Left ventricle myocardium inferior (tissue), 1 donor: ENCODE results near the gene AP1B1. TPM values are rescaled to one million over a fixed set of nuclear protein-coding genes. Genes with fewer than 3 reads are reported as not detected.

Experiments used
- DNase-seq: peaks from one replicate; pipeline ENCODE4 v3.0.0-alpha.2; 2020
- H3K27ac ChIP-seq: fragments of 200-600 bp; replicated peaks from 2 replicates; pipeline ENCODE4 v1.8.0; 2021
- H3K27me3 ChIP-seq: fragments of 200-600 bp; 2 replicates; pipeline ENCODE4 v1.8.0; 2021; ENCODE audit warnings: low read depth
- H3K36me3 ChIP-seq: fragments of 200-600 bp; 2 replicates; pipeline ENCODE4 v1.8.0; 2021
- H3K4me1 ChIP-seq: fragments of 200-600 bp; 2 replicates; pipeline ENCODE4 v1.8.0; 2021
- H3K4me3 ChIP-seq: fragments of 200-600 bp; 2 replicates; pipeline ENCODE4 v1.8.0; 2021; ENCODE audit warnings: mild to moderate bottlenecking, moderate library complexity
- H3K9me3 ChIP-seq: fragments of 200-600 bp; replicated peaks from 2 replicates; pipeline ENCODE4 v1.8.0; 2021
- CTCF ChIP-seq: fragments of 200-600 bp; IDR thresholded peaks from 2 replicates; pipeline ENCODE4 v1.8.0; 2021; ENCODE audit warnings: antibody characterized with exemption, mild to moderate bottlenecking, borderline replicate concordance
- intact Hi-C: fragments of 100-400 bp; cut with micrococcal nuclease; formaldehyde crosslinking; loops from one replicate; pipeline ENCODE4 v1.11.0; 2022
- total RNA-seq: library from RNA; stranded (reverse); fragmentation: NEBNext Ultra II Directional; extraction: Animal tissue kit (Norgen Biotek cat#: 25700); gene quantifications from one replicate; pipeline ENCODE4 v1.2.1, GENCODE V29; 2021
- donor health status: DM: no; HTN: yes; CAD: no; lungs with severe emphysema.

AP1B1 gene
- total RNA-seq, 1 donor from 2014 or later, result 28.2 TPM

GRCh38 chr22:29400576-29400975, 12.2 kb upstream of the AP1B1 start:
- TF ChIP-seq CTCF, result no peak
- H3K4me3 ChIP-seq, result no peak overlapping the region
- no peak overlapping the region for H3K27ac ChIP-seq
- no peaks in the 10 kb centered on the region for H3K36me3 ChIP-seq
- no peaks in the 10 kb centered on the region for H3K9me3 ChIP-seq
- H3K27me3 ChIP-seq, result no peaks in the 10 kb centered on the region
- DNase-seq, result no peak
- intact Hi-C loops, result no loop called here
- no peaks in the 10 kb centered on the region for H3K4me1 ChIP-seq

DNA sequence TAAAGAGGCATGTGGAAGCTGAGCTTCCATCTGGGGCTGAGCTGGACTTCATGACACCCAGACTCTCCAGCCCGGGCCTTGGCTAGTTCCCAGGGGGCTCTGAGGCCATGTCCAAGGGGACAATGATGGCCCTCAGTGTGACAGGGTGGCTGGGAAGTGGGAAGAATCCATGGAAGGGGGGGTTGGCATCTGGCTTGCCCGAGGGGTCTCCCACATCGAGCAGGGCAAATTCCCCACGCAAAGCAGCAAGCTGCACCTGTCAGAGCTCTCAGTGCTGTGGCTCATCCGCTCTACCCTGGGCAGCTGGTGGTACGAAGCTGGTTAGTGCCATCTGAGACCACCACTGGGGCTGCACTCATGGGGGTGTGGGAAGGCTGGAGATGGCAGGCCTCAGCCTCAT, 9.4 kb upstream of the AP1B1 start:
- TF ChIP-seq CTCF, result no peak
- Histone ChIP-seq H3K4me3 (no peak overlapping the region), H3K27ac (no peak overlapping the region), H3K9me3 (no peaks in the 10 kb centered on the region), H3K36me3 (no peaks in the 10 kb centered on the region), H3K27me3 (no peaks in the 10 kb centered on the region), H3K4me1 (peaks cover 4% of the 10 kb centered on the region)
- intact Hi-C loops, result no loop called here
- no peak for DNase-seq

GRCh38 chr22:29396126-29396525, 7.8 kb upstream of the AP1B1 start:
- Histone ChIP-seq H3K9me3 (no peaks in the 10 kb centered on the region), H3K27ac (no peak overlapping the region), H3K27me3 (no peaks in the 10 kb centered on the region), H3K4me3 (no peak overlapping the region), H3K4me1 (peaks cover 4% of the 10 kb centered on the region), H3K36me3 (no peaks in the 10 kb centered on the region)
- no peak for TF ChIP-seq CTCF
- intact Hi-C loops, result no loop called here
- DNase-seq, result no peak

DNA sequence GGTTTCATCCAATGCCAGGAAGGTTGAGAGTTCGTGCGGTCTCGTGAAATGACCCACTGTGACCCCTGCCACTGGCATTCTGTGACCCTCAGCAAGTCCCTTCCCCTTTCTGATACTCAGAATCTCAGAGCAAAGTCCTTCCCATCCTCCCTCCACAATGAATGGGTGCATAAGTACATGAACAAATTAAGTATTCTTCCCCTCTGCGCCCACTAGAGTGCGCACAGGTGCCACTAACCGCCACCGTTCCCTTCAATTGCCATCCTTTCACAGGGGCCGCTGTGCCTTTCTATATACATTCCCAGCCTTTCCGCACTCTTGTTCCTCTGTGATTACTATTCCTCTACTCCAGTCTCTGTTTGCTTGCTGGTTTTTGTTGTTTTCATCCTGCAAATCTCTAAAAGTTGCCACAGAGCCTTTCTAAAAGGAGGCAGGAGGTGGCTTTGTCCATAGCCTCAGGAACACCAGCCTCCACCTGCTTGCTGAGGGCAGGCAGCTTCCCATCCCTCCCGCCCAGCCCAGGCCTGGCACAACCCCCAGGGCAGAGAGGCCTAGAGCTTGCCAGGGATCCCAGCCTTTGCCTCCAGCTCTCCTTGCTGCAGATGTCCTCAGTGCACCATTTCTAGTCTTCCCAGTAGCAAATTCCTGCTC, 6.7 kb upstream of the AP1B1 start:
- intact Hi-C loops, result no loop called here
- no peaks in the 10 kb centered on the region for H3K9me3 ChIP-seq
- TF ChIP-seq CTCF, result peak; percentile 84
- H3K36me3 ChIP-seq, result no peaks in the 10 kb centered on the region
- H3K27me3 ChIP-seq, result no peaks in the 10 kb centered on the region
- no peak overlapping the region for H3K27ac ChIP-seq
- no peak overlapping the region for H3K4me3 ChIP-seq
- peak; percentile 64 for DNase-seq
- peaks cover 4% of the 10 kb centered on the region for H3K4me1 ChIP-seq

DNA sequence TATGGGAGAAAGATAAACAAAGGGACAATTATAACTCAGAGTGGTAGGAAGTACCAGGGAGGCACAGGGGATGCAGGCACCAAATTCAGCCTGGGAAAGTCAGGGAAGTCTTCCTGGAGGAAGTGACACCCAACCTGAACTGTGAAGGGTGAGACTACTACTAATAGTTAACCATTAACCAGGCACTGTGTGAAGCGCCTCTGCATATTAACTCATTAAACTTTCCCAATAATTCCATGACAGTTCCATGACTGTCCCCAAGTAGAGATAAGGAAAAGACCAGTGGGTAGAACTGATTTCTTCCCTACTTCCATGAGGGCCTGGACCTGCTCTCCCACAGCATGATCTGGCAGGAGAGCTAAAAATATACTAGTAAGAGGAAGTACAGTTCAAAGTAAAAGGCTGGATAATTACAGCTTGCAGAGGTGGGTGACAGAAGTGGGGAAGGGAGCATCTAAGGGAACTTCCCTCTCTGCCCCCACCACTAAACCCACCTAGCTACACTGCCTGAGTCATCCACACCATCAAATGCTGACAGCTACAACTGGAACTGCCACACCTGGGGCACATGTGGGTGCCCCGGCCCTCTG, 4.7 kb upstream of the AP1B1 start:
- no peak overlapping the region for H3K4me3 ChIP-seq
- no peaks in the 10 kb centered on the region for H3K36me3 ChIP-seq
- no peak for DNase-seq
- no peaks in the 10 kb centered on the region for H3K27me3 ChIP-seq
- H3K9me3 ChIP-seq, result no peaks in the 10 kb centered on the region
- intact Hi-C loops, result no loop called here
- no peak for TF ChIP-seq CTCF
- no peak overlapping the region for H3K27ac ChIP-seq
- peaks cover 15% of the 10 kb centered on the region for H3K4me1 ChIP-seq
